PFSK-1 (cell line): Measurements from ENCODE around the gene KCNMA1.

Source experiments
- FOXP2 ChIP-seq: optimal IDR thresholded peaks from 2 replicates; pipeline ENCODE3; 2011; ENCODE audit warnings: borderline replicate concordance, control low read depth, inconsistent platforms; ENCODE audit not compliant: insufficient read depth; ENCODE audit errors: extremely low read length, extremely low read depth
- POLR2AphosphoS5 ChIP-seq: IDR thresholded peaks from 2 replicates; pipeline ENCODE4 v1.6.1; 2012; ENCODE audit warnings: low read depth, mild to moderate bottlenecking, control low read depth, low read length, moderate library complexity
- SIN3A ChIP-seq: IDR thresholded peaks from 2 replicates; pipeline ENCODE4 v1.6.1; 2012; ENCODE audit warnings: mild to moderate bottlenecking, low read length, moderate library complexity, borderline replicate concordance; ENCODE audit not compliant: insufficient read depth
- TAF1 ChIP-seq: IDR thresholded peaks from 2 replicates; pipeline ENCODE4 v1.6.1; 2012; ENCODE audit warnings: low read length, control low read depth, borderline replicate concordance; ENCODE audit not compliant: insufficient read depth
- TF ChIP-seq, protein P1 (sequence below), 2 experiments: IDR thresholded peaks; 2 replicates each; pipeline versions ENCODE4 v1.6.1 to v1.8.0; 2011 to 2012; ENCODE audit warnings: low read depth in 2 of 2, low read length in 2 of 2, control low read depth in 1 of 2, inconsistent platforms in 1 of 2, mild to moderate bottlenecking in 1 of 2, moderate library complexity in 1 of 2; ENCODE audit not compliant: insufficient read depth in 1 of 2

Gene KCNMA1

DNA sequence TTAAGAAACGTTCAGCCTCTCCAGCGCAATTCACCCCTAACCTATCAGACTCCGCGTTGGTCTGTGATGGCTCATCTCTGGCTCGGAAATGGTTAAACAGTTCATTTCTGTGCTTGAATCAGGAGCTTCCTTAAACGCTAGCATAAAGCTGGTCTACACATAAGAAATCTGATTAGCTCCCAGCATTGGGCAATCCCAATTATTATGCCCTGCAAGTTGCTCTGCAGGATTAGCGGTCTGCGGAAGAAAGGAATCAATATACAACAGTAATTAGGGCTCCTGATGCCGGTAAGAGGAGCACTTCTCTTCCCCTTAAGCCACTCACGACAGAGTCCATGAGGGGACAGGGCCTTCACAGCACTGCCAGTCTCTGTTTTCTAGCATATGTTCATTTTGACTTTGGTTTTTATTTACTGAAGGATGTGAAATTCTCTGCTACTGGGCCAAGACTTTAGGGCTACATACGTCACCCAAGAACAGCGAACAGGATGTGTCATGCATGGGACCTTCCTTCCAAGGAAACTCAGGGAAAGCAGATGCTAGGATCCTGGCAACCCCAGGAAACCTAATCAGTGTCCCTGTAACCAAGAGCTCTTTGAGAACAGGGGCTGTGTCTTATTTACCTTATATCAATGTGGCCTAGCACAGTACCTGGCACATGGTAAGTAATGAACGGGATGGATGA lies 324.4 kb downstream of the KCNMA1 start:
- TF ChIP-seq FOXP2, result no peak
- TF ChIP-seq, protein P1, sequence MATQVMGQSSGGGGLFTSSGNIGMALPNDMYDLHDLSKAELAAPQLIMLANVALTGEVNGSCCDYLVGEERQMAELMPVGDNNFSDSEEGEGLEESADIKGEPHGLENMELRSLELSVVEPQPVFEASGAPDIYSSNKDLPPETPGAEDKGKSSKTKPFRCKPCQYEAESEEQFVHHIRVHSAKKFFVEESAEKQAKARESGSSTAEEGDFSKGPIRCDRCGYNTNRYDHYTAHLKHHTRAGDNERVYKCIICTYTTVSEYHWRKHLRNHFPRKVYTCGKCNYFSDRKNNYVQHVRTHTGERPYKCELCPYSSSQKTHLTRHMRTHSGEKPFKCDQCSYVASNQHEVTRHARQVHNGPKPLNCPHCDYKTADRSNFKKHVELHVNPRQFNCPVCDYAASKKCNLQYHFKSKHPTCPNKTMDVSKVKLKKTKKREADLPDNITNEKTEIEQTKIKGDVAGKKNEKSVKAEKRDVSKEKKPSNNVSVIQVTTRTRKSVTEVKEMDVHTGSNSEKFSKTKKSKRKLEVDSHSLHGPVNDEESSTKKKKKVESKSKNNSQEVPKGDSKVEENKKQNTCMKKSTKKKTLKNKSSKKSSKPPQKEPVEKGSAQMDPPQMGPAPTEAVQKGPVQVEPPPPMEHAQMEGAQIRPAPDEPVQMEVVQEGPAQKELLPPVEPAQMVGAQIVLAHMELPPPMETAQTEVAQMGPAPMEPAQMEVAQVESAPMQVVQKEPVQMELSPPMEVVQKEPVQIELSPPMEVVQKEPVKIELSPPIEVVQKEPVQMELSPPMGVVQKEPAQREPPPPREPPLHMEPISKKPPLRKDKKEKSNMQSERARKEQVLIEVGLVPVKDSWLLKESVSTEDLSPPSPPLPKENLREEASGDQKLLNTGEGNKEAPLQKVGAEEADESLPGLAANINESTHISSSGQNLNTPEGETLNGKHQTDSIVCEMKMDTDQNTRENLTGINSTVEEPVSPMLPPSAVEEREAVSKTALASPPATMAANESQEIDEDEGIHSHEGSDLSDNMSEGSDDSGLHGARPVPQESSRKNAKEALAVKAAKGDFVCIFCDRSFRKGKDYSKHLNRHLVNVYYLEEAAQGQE (IDR thresholded peaks at IDR 0.05; ENCODE audit: insufficient read depth in 1 of 2, low read depth in 2 of 2, low read length in 2 of 2), result no peak
- no peak for TF ChIP-seq TAF1
- no peak for TF ChIP-seq POLR2AphosphoS5
- TF ChIP-seq SIN3A, result no peak

DNA sequence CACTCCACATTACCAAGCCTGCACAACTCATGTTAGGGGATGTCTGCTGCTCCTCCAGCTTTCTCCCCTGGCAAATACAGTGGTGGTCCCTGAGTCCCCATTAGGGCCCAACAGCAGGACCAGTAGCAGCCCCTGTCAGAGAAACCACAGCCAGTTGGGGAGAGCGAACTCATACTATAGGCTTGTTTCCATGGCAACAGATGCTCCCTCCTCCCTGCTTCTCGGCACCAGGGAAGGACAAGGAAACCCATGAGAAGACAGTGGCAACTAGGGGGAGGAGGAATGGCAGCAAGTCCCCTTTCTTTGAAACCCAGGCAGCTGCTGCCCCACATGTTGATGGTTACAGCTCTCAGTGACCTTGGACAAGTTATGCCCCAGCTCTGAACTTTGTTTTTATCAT lies 326.4 kb downstream of the KCNMA1 start:
- TF ChIP-seq FOXP2, result no peak
- TF ChIP-seq POLR2AphosphoS5, result no peak
- TF ChIP-seq TAF1, result no peak
- TF ChIP-seq, protein P1 (IDR thresholded peaks at IDR 0.05; ENCODE audit: insufficient read depth in 1 of 2, low read depth in 2 of 2, low read length in 2 of 2), result no peak
- TF ChIP-seq SIN3A, result no peak

DNA sequence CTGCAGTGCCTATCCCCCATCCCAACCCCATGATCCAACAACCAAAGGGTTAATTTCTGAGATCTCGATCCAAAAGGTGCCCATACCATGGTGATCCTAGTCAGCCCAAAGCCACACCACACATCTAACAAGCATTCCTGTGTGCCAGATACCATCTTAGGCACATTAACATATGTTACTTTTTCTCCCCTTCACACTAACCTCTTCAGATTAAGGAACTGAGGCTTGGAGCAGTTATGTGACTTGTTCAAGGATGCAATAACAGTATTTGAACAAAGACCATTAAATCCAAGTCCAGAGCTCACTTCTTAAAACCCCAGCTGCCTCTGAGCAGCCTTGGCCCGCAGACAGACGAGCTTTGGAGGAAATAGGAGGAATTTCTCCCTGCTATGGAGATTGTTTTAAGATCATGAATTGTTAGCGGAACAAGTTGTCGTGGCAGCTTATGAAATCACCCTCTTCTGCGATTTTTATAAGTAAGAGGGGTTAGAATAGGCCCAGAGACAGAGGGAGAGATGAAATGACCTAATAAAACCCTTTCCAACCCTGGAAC lies 327.2 kb downstream of the KCNMA1 start:
- no peak for TF ChIP-seq SIN3A

DNA sequence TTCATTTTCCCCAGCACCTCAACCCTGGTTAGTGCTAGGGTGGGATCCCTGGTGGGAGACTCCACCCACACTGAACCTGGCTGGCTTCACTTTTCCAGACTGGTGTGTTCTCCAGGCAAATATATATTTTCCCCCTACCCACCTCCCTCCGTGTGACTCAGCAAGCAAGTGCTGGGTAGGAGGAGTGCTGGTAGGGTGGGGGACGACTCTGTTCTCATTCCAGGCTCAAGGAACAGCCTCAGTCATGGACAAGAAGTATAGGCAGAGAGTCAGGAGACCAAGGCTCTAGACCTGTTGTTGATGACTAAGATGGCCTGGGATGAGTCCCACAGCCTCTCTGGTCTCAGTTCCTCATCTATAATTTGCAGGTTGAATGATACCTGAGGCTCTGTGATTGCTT lies 328.1 kb downstream of the KCNMA1 start:
- TF ChIP-seq POLR2AphosphoS5 (no peak), FOXP2 (no peak), SIN3A (no peak), TAF1 (no peak)
- TF ChIP-seq, protein P1 (IDR thresholded peaks at IDR 0.05; ENCODE audit: insufficient read depth in 1 of 2, low read depth in 2 of 2, low read length in 2 of 2), result no peak

DNA sequence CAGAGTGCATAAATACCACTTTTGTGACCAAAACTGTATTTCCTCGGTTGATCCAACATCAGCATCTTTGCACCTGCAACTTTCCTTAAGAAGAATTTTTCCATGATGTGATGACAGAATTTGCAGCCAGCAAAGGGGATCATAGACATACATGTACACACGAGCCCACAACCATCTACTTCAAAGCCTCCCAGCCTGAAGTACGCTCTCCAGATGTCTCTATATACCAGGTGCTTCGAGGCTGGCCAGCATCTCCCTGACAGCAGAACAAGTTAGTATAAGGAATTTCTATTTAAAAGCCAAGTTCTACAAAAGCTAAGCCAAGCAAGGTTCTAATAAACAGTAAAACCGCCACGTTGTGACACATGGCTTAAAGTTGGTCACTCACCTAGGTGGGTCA lies 328.5 kb downstream of the KCNMA1 start:
- TF ChIP-seq, protein P1 (IDR thresholded peaks at IDR 0.05; ENCODE audit: insufficient read depth in 1 of 2, low read depth in 2 of 2, low read length in 2 of 2), result no peak
- TF ChIP-seq POLR2AphosphoS5, result no peak
- TF ChIP-seq SIN3A, result no peak
- no peak for TF ChIP-seq FOXP2
- no peak for TF ChIP-seq TAF1
